HUES48 (cell line): ENCODE measurements around the gene IFIT2.
"Not testable (repeated sequence)": the region's sequence is repeated elsewhere in the genome, so short reads cannot be mapped to it uniquely, and the experiment has no call there.

Experiments used
- H3K27ac ChIP-seq: one replicate; pipeline ENCODE4 v1.7.0; 2013; ENCODE audit warnings: low read depth, low read length, inconsistent platforms
- H3K27me3 ChIP-seq: 2 replicates; pipeline ENCODE4 v1.6.1; 2013; ENCODE audit warnings: mild to moderate bottlenecking, low read length; ENCODE audit not compliant: control insufficient read depth, insufficient read depth
- H3K36me3 ChIP-seq: 2 replicates; pipeline ENCODE4 v1.6.1; 2013; ENCODE audit warnings: low read length; ENCODE audit not compliant: control insufficient read depth, insufficient read depth
- H3K4me1 ChIP-seq: 2 replicates; pipeline ENCODE4 v1.6.1; 2013; ENCODE audit warnings: mild to moderate bottlenecking, low read length; ENCODE audit not compliant: control insufficient read depth, insufficient read depth
- H3K4me3 ChIP-seq: 2 replicates; pipeline ENCODE4 v1.5.1; 2013; ENCODE audit warnings: mild to moderate bottlenecking, low read depth, low read length
- H3K9ac ChIP-seq: 2 replicates; pipeline ENCODE4 v1.6.1; 2013; ENCODE audit warnings: mild to moderate bottlenecking, low read depth, low read length, moderate library complexity
- H3K9me3 ChIP-seq: 2 replicates; pipeline ENCODE4 v1.6.1; 2013; ENCODE audit warnings: low read length; ENCODE audit not compliant: control insufficient read depth, insufficient read depth

IFIT2 gene

DNA sequence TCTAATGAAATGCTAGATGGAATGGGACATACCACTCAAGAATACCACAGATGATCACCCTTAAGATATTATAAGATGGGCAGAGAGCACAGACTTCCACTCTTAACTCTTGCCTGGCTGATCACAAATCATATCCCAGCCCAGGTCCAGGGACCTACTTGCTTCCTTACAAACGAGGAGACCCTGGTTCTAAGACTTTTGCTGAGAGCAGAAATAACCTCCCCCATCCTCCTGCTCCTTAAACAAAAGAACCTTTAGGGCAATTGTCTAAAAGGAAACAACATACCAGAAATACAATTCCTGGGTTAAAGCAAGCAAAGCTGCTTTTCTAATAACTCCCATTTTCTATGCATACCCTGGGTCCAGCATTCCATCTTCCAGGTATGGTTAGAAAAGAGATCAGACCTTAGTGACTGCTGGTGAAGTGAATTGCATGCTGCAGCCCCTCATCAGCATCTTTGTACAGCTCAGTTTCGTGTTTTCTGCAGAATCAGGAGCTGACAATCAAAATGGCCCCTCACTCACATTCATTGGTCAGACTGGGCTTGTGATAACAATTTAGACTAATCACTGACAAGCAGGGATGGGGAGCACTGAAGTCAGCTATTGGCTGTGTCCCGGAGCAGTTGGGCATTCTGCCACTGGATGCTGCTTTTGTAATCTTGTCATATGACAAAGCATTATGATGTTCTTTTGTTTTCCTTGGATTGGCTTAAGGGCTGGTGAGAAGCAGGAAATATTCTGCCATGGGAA, 40.5 kb downstream of the IFIT2 start:
- Histone ChIP-seq H3K27me3 (no peaks in the 10 kb centered on the region), H3K4me3 (no peak overlapping the region), H3K9ac (no peak overlapping the region), H3K27ac (no peak overlapping the region), H3K4me1 (peaks cover 27% of the 10 kb centered on the region), H3K9me3 (no peaks in the 10 kb centered on the region), H3K36me3 (no peaks in the 10 kb centered on the region)

DNA sequence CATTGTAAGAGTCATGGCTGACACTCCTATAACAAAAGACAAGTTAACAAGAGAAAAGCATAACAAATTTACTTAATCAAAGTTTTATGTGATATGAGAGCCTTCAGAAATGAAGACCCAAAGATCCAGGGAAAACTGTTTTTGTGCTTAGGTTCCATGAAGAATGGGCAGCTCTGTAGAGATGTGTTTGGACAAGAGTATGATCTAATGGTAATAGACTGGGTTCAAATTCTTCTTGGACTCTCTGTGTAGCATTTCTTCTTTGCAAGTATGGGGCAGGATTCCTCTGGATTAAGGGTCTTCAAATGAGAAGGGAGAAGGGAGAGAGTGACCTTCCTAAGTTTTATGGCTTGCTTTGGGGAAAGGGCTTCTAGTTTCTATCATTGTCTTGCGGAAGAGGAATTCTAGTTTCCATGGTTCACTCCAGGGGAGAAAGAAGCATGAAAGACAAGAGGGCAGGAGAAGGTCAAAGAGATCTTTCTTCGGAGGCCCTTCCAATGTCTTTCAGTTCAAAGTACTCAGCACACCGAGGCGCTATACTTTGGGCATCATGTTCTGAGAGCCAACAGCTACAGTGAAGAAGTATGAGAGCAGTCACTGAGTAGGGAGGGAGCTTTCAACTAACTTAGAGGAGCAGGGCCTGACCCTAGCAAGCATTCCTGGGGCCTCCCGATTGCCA, 41.4 kb downstream of the IFIT2 start:
- Histone ChIP-seq H3K9me3 (no peaks in the 10 kb centered on the region), H3K36me3 (no peaks in the 10 kb centered on the region), H3K27me3 (no peaks in the 10 kb centered on the region), H3K9ac (no peak overlapping the region), H3K27ac (no peak overlapping the region), H3K4me1 (peaks cover 36% of the 10 kb centered on the region), H3K4me3 (no peak overlapping the region)

DNA sequence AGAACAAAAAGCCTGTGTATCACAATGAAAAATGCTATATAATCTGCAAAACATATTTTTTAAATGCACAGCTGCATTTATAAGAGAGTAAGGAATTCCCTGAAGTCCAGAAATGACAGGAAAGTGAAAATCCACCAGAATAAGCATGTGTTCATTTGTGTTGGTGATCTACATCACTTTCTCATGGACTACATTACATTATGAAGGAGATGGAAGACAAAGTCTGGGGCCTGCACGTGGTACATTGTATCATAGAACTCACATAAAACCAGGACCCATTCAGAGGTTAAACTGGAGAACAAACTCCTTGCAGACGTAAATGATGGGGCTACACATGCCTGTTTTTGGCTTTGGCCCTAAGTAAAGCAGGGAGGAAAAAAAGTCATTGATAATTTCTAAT, 42.3 kb downstream of the IFIT2 start:
- no peaks in the 10 kb centered on the region for H3K9me3 ChIP-seq
- peaks cover 45% of the 10 kb centered on the region for H3K4me1 ChIP-seq
- no peaks in the 10 kb centered on the region for H3K36me3 ChIP-seq
- no peak overlapping the region for H3K4me3 ChIP-seq
- no peaks in the 10 kb centered on the region for H3K27me3 ChIP-seq
- no peak overlapping the region for H3K9ac ChIP-seq
- H3K27ac ChIP-seq = no peak overlapping the region

DNA sequence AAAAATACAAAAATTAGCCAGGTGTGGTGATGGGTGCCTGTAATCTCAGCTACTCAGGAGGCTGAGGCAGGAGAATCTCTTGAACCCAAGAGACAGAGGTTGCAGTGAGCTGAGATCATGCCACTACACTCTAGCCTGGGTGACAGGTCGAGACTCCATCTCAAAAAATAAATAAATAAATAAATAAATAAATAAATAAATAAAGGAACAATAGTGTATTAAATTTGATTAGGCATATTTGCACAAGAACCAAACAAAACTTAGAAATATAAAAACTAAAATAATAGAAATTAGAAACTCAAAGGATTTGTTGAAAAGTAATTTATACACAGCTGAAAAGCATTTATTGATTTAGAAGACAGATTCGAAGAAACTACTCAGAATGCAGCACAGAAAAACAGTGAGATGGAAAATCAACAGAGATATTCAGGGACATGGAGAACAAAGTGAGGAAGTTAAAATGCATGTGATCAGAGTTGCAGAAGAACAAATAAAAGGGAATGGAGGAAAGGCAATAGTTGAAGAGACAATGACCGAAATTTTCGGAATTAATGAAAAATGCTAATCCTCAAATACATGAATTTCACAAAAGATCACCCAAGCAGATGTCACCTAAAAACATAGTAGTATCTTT, 43.6 kb downstream of the IFIT2 start:
- no peak overlapping the region for H3K27ac ChIP-seq

DNA sequence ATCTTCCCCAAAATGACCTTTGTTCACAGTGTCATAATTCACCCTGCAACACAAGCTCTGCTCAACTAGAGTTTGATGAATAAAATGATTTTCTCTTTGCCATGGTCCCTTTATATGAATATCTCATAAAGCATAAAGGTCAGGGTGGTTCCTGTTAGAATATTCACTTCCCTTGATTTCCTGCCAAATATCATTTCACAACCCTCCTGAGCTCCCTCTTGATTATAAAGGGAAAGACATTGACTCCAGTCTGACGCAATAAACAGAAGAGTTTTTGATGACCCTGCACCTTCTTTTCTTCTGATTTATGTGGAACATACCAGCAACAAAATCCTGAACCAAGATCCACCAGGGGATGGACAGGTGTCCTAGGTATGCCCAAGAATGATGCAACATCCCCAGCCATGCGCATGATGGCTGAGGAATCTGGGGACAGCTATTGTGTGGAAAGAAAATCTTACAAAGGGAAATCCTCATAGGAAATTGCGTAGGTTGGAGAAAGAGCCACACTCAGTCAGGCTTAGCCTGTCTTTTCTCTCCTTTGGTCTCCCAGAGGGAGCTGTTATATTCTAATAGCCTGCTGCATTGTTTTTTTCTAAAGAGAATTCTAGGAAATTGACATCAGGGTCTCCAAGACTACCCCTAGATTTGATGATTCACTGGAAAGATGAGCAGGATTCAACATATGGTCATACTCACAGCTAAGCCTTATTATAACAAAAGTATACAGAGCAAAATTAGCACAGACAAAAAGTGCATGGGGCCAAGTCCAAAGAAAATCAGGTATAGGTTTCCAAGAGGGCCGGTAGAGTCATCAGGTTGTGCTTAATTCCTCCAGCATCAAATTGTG, 44.8 kb downstream of the IFIT2 start:
- H3K27ac ChIP-seq = peak overlapping the region; percentile 82
- H3K9ac ChIP-seq = peak overlapping the region; percentile 30; the same call in 1 of the 2 replicates
- H3K4me1 ChIP-seq = peaks cover 56% of the 10 kb centered on the region

More for the DNA sequence above, 43.6 kb downstream of the IFIT2 start:
- H3K27me3 ChIP-seq = no peaks in the 10 kb centered on the region
- H3K36me3 ChIP-seq = no peaks in the 10 kb centered on the region
- no peak overlapping the region for H3K4me3 ChIP-seq
- H3K9me3 ChIP-seq = no peaks in the 10 kb centered on the region
- H3K9ac ChIP-seq = no peak overlapping the region
- H3K4me1 ChIP-seq = peaks cover 48% of the 10 kb centered on the region

DNA sequence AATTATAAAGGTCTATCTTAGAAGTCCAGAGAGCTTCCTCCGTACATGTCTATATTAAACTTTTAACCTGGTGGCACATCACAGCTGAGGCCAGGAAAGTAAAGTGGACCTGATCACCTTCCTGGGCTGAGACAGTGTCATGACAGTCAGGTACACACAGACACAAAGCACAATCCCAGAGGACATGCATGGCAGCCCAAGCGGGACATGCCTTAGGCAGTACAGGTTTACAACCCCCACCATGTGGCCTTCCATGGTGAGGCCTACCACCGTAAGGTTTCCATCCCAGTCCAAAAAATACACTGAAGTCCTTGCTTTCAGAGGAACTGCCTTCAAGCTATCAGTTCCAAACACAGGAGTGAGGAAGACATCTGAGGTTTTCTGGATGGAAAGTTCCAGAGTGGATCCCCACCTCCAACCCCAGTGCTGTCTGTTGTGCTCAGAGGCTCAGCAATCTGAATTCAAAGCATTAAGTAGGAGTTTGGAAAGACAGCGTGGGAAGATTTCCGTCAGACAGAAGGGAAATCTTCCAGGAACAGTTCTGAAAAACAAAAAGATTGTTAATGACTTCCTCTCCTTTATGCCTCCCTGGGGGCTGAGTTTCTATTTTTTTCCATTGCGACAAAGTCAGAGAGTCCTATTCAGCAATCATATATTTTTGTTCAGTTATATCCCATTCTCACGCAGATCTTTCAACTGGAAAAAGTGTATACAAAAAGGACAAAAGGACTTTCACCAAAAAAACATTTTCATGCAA, 46.0 kb downstream of the IFIT2 start:
- Histone ChIP-seq H3K27me3 (no peaks in the 10 kb centered on the region), H3K4me1 (peaks cover 64% of the 10 kb centered on the region), H3K27ac (peak overlapping the region; percentile 68), H3K4me3 (no peak overlapping the region), H3K9me3 (no peaks in the 10 kb centered on the region), H3K36me3 (no peaks in the 10 kb centered on the region), H3K9ac (peak overlapping the region; percentile 21; the same call in 1 of the 2 replicates)

More for the DNA sequence above, 44.8 kb downstream of the IFIT2 start:
- H3K36me3 ChIP-seq = no peaks in the 10 kb centered on the region
- H3K27me3 ChIP-seq = no peaks in the 10 kb centered on the region
- H3K9me3 ChIP-seq = no peaks in the 10 kb centered on the region
- H3K4me3 ChIP-seq = no peak overlapping the region

DNA sequence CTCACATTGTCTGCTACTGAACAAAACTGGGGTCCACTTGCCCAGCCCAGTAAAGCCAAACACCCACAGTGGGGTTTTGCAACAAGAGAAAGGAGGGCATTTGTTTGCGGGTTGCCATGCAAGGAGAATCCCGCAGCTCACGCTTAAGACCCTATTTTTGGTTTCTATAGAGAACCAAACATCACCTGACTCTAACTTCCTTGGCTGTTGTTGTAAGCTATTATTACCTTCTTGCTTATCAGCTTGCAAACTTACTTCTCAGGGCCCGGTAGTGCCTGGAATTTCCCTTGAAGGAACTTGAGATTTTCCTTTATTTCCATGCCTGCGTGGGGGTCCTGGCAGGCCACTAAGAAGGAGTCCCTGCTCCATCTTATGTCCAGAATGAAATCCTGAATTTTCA, 46.6 kb downstream of the IFIT2 start:
- Histone ChIP-seq H3K27ac (peak overlapping the region; percentile 68), H3K4me1 (peaks cover 58% of the 10 kb centered on the region), H3K9ac (no peak overlapping the region)

DNA sequence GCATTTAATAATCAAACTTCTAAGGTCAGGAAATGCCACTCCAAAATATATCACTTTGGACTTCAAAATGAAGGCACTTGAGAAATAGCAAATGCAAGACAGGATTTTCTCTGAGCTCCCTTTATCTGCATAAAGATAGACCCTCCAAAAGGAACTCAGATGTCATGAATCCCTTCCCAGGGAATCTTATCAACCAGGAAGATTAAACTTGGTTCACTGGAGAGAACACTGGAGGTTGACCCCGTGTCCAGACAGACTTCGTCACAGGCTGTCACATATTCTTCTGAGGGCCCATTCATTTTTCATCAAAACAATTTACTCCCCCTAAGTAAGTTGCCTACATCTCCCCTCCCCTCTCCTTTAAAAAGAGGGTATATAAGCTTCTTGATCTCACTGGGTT, 47.1 kb downstream of the IFIT2 start:
- H3K9me3 ChIP-seq = no peaks in the 10 kb centered on the region

More for the DNA sequence above, 46.6 kb downstream of the IFIT2 start:
- H3K36me3 ChIP-seq = no peaks in the 10 kb centered on the region
- H3K4me3 ChIP-seq = no peak overlapping the region
- no peaks in the 10 kb centered on the region for H3K9me3 ChIP-seq
- no peaks in the 10 kb centered on the region for H3K27me3 ChIP-seq

DNA sequence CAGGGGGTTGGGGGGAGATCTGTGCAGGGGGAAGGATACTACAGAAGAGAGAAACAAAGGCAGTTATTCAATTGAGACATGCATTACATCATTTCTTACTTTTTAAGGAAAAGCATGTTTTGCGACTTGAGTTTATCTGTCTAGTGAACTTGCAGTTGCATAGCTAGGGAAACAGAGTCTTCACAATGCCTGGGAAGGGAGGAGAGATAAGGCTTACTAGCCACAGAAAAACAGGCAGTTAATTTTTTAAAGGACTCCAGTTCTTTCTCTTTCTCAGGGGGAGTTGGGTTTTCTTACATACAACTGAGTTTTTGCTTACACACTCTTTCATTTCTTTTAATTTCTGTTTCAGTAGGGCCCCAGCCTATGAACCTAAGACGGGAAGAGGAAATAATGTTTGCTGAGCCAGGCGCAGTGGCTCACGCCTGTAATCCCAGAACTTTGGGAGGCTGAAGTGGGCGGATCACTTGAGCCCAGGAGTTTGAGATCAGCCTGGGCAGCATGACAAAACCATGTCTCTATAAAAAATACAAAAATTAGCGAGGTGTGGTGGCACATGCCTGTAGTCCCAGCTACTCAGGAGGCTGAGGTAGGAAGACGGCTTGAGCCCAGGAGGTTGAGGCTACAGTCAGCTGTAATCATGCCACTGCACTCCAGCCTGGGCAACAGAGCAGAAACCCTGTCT, 48.9 kb downstream of the IFIT2 start:
- peak overlapping the region; percentile 72 for H3K27ac ChIP-seq
- H3K9ac ChIP-seq, H3K4me3 ChIP-seq, H3K36me3 ChIP-seq, H3K9me3 ChIP-seq, H3K27me3 ChIP-seq: not testable (repeated sequence)
- peaks cover 52% of the 10 kb centered on the region for H3K4me1 ChIP-seq

More for the DNA sequence above, 47.1 kb downstream of the IFIT2 start:
- no peak overlapping the region for H3K4me3 ChIP-seq
- H3K4me1 ChIP-seq = peaks cover 55% of the 10 kb centered on the region
- peak overlapping the region; percentile 68 for H3K27ac ChIP-seq
- H3K36me3 ChIP-seq = no peaks in the 10 kb centered on the region
- H3K9ac ChIP-seq = no peak overlapping the region
- no peaks in the 10 kb centered on the region for H3K27me3 ChIP-seq

DNA sequence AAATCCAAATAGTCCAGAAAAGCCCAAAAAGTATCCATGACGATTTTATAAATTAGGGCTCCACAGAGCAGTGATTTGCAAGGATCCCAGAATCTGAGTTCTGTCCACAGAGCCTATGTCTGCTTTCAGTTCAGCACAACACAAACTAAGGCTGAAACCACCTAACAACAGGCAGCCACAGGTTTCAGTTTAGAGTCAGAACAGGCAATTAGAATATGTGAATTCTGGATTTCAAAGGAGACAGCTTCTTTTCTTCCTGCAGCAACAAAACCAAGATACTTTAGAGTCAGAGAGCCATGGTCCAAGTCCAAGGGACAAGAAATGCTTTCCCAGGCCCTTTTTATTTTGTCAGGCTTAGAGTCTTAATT, 49.5 kb downstream of the IFIT2 start:
- H3K9me3 ChIP-seq = no peaks in the 10 kb centered on the region
- H3K36me3 ChIP-seq = no peaks in the 10 kb centered on the region
- H3K4me1 ChIP-seq = peaks cover 46% of the 10 kb centered on the region
- no peaks in the 10 kb centered on the region for H3K27me3 ChIP-seq
- H3K27ac ChIP-seq = peak overlapping the region; percentile 72
- H3K9ac ChIP-seq = no peak overlapping the region
- no peak overlapping the region for H3K4me3 ChIP-seq
